Measurements from ENCODE around the gene LILRB4. TPM values are rescaled to one million over a fixed set of nuclear protein-coding genes. Genes with fewer than 3 reads are reported as not detected.
"Not testable (repeated sequence)": the region's sequence is repeated elsewhere in the genome, so short reads cannot be mapped to it uniquely, and the experiment has no call there.

LILRB4 gene
- total RNA-seq, 2 donors from 2014 or later = not detected

- Histone ChIP-seq H3K4me1 (ENCODE audit: control insufficient read depth, insufficient read depth, low read length) (no peaks in the 10 kb centered on the region), H3K36me3 (ENCODE audit: control insufficient read depth, insufficient read depth, low read length) (no peaks in the 10 kb centered on the region), H3K4me3 (ENCODE audit: low read length) (no peak overlapping the region), H3K27me3 (ENCODE audit: control insufficient read depth, insufficient read depth, low read length, poor library complexity, severe bottlenecking) (no peaks in the 10 kb centered on the region), H3K27ac (ENCODE audit: low read depth, low read length) (no peak overlapping the region), H3K9me3 (ENCODE audit: control insufficient read depth, low read length) (peaks cover 24% of the 10 kb centered on the region), H3K9ac (ENCODE audit: extremely low read depth, low read length, poor library complexity, severe bottlenecking) (no peak overlapping the region)
- Mint-ChIP-seq H3K36me3 (ENCODE audit: low read depth) (no peaks in the 10 kb centered on the region), H3K27me3 (ENCODE audit: insufficient read depth) (no peaks in the 10 kb centered on the region), H3K9me3 (peaks cover 87% of the 10 kb centered on the region), H3K27ac (no peak overlapping the region), H3K4me3 (no peak overlapping the region), H3K4me1 (no peaks in the 10 kb centered on the region)
- no peak for TF ChIP-seq CTCF (conservative IDR thresholded peaks at IDR 0.05)
- DNase-seq = no peak
- whole genome bisulfite sequencing, 2 experiments (ENCODE audit: insufficient coverage in 1 of 2, insufficient read length in 1 of 2) = 32% methylated on average over 2 of the region's 2 CpGs; no CpG with 5 or more reads in 1 of the 2 experiments
These were observed 34.0 kb downstream of the LILRB4 start for GRCh38 chr19:54696766-54697165.

- not testable (repeated sequence) for H3K27me3 Mint-ChIP-seq (ENCODE audit: insufficient read depth); H3K4me3 Mint-ChIP-seq; H3K9ac ChIP-seq (ENCODE audit: extremely low read depth, low read length, poor library complexity, severe bottlenecking); H3K36me3 Mint-ChIP-seq (ENCODE audit: low read depth); H3K4me1 Mint-ChIP-seq; H3K27ac ChIP-seq (ENCODE audit: low read depth, low read length); H3K27me3 ChIP-seq (ENCODE audit: control insufficient read depth, insufficient read depth, low read length, poor library complexity, severe bottlenecking); H3K27ac Mint-ChIP-seq; H3K4me1 ChIP-seq (ENCODE audit: control insufficient read depth, insufficient read depth, low read length); H3K36me3 ChIP-seq (ENCODE audit: control insufficient read depth, insufficient read depth, low read length); DNase-seq; H3K4me3 ChIP-seq (ENCODE audit: low read length)
- H3K9me3 Mint-ChIP-seq = peaks cover 88% of the 10 kb centered on the region
- 79% methylated on average over 13 of the region's 13 CpGs; no CpG with 5 or more reads in 1 of the 2 experiments for WGBS, 2 experiments (ENCODE audit: insufficient coverage in 1 of 2, insufficient read length in 1 of 2)
- H3K9me3 ChIP-seq (ENCODE audit: control insufficient read depth, low read length) = peaks cover 18% of the 10 kb centered on the region
These were observed 34.9 kb downstream of the LILRB4 start for GRCh38 chr19:54697716-54698115.

- Mint-ChIP-seq H3K9me3 (peaks cover 95% of the 10 kb centered on the region), H3K27me3 (ENCODE audit: insufficient read depth) (no peaks in the 10 kb centered on the region), H3K27ac (no peak overlapping the region), H3K4me3 (no peak overlapping the region), H3K36me3 (ENCODE audit: low read depth) (no peaks in the 10 kb centered on the region), H3K4me1 (no peaks in the 10 kb centered on the region)
- H3K9ac ChIP-seq (ENCODE audit: extremely low read depth, low read length, poor library complexity, severe bottlenecking) = no peak overlapping the region
- peaks cover 44% of the 10 kb centered on the region for H3K9me3 ChIP-seq (ENCODE audit: control insufficient read depth, low read length)
- no peaks in the 10 kb centered on the region for H3K27me3 ChIP-seq (ENCODE audit: control insufficient read depth, insufficient read depth, low read length, poor library complexity, severe bottlenecking)
- no peak for DNase-seq
- no peak overlapping the region for H3K27ac ChIP-seq (ENCODE audit: low read depth, low read length)
- H3K4me3 ChIP-seq (ENCODE audit: low read length) = no peak overlapping the region
- 69 to 80% methylated on average over 5 to 8 of the region's 8 CpGs for WGBS, 2 experiments (ENCODE audit: insufficient coverage in 1 of 2, insufficient read length in 1 of 2)
- no peak for TF ChIP-seq CTCF (conservative IDR thresholded peaks at IDR 0.05)
- no peaks in the 10 kb centered on the region for H3K4me1 ChIP-seq (ENCODE audit: control insufficient read depth, insufficient read depth, low read length)
- H3K36me3 ChIP-seq (ENCODE audit: control insufficient read depth, insufficient read depth, low read length) = no peaks in the 10 kb centered on the region
These were observed 42.1 kb downstream of the LILRB4 start for GRCh38 chr19:54704928-54705327.

GRCh38 chr19:54707962-54708361, 45.2 kb downstream of the LILRB4 start:
- H3K27ac ChIP-seq (ENCODE audit: low read depth, low read length) = no peak overlapping the region
- TF ChIP-seq CTCF (conservative IDR thresholded peaks at IDR 0.05) = no peak
- Mint-ChIP-seq H3K4me1 (no peaks in the 10 kb centered on the region), H3K9me3 (peaks cover 83% of the 10 kb centered on the region), H3K27ac (no peak overlapping the region), H3K4me3 (no peak overlapping the region), H3K27me3 (ENCODE audit: insufficient read depth) (no peaks in the 10 kb centered on the region), H3K36me3 (ENCODE audit: low read depth) (no peaks in the 10 kb centered on the region)
- no peak for DNase-seq
- H3K9ac ChIP-seq (ENCODE audit: extremely low read depth, low read length, poor library complexity, severe bottlenecking) = no peak overlapping the region
- no peaks in the 10 kb centered on the region for H3K4me1 ChIP-seq (ENCODE audit: control insufficient read depth, insufficient read depth, low read length)
- no peaks in the 10 kb centered on the region for H3K36me3 ChIP-seq (ENCODE audit: control insufficient read depth, insufficient read depth, low read length)
- WGBS, 2 experiments (ENCODE audit: insufficient coverage in 1 of 2, insufficient read length in 1 of 2) = 66% methylated on average over 4 of the region's 4 CpGs; no CpG with 5 or more reads in 1 of the 2 experiments
- peaks cover 31% of the 10 kb centered on the region for H3K9me3 ChIP-seq (ENCODE audit: control insufficient read depth, low read length)
- H3K27me3 ChIP-seq (ENCODE audit: control insufficient read depth, insufficient read depth, low read length, poor library complexity, severe bottlenecking) = no peaks in the 10 kb centered on the region
- H3K4me3 ChIP-seq (ENCODE audit: low read length) = no peak overlapping the region

All from endodermal cell (in vitro differentiated cells).